NCI-H748 treated with DMSO at 0.1 percent for 48 hours (cell line): ENCODE data around the gene PRPF31.
"Not testable (repeated sequence)": the region's sequence is repeated elsewhere in the genome, so short reads cannot be mapped to it uniquely, and the experiment has no call there.

Experiments
- DNase-seq: peaks from one replicate; lab custom pipeline; 2025; lab: John Stamatoyannopoulos, UW

PRPF31 gene

GRCh38 chr19:54115109-54116063, at the start of gene PRPF31, which contains the start of gene TFPT:
Gene PRPF31 (plus strand): TSS chr19:54115754. CDS start chr19:54118279, 2,525 bp downstream.
Gene TFPT (minus strand): TSS chr19:54115657. CDS start chr19:54115269, 388 bp downstream.
- DNase-seq, result peak; percentile 99

- no peak for DNase-seq
Measured at GRCh38 chr19:54069470-54069869, 46.1 kb upstream of the PRPF31 start.

GRCh38 chr19:54073829-54074228, 41.7 kb upstream of the PRPF31 start:
- DNase-seq, result no peak

- no peak for DNase-seq
Measured at GRCh38 chr19:54074851-54075250, 40.7 kb upstream of the PRPF31 start.

GRCh38 chr19:54077334-54077733, 38.2 kb upstream of the PRPF31 start:
- DNase-seq, result no peak

- DNase-seq, result no peak
Measured at GRCh38 chr19:54081032-54081431, 34.5 kb upstream of the PRPF31 start, which contains the start of gene TARM1. Gene TARM1 (minus strand): TSS chr19:54081365. CDS start chr19:54081340, 25 bp downstream.

GRCh38 chr19:54084410-54084809, 31.1 kb upstream of the PRPF31 start:
- DNase-seq, result no peak

GRCh38 chr19:54094426-54095000, 21.0 kb upstream of the PRPF31 start:
- no peak for DNase-seq

GRCh38 chr19:54095136-54095858, 20.3 kb upstream of the PRPF31 start:
- no peak for DNase-seq

- DNase-seq, result peak; percentile 26
Measured at GRCh38 chr19:54095859-54096616, 19.5 kb upstream of the PRPF31 start.

GRCh38 chr19:54096617-54097106, 18.9 kb upstream of the PRPF31 start:
- DNase-seq, result peak; percentile 20

GRCh38 chr19:54099190-54099902, 16.2 kb upstream of the PRPF31 start:
- DNase-seq, result no peak

- DNase-seq, result not testable (repeated sequence)
Measured at GRCh38 chr19:54099903-54100255, 15.7 kb upstream of the PRPF31 start.

GRCh38 chr19:54100561-54100960, 15.0 kb upstream of the PRPF31 start, which contains the start of gene OSCAR:
Gene OSCAR (minus strand): TSS chr19:54100803. CDS start chr19:54100792, 11 bp downstream.
- DNase-seq, result no peak

GRCh38 chr19:54102421-54103169, 13.0 kb upstream of the PRPF31 start, which contains the start of gene NDUFA3:
Gene NDUFA3 (plus strand): TSS chr19:54102855. CDS start chr19:54102879, 24 bp downstream.
- peak; percentile 96 for DNase-seq

- DNase-seq, result no peak
Measured at GRCh38 chr19:54104998-54105715, 10.4 kb upstream of the PRPF31 start.

GRCh38 chr19:54105796-54106195, 9.8 kb upstream of the PRPF31 start:
- DNase-seq, result no peak

GRCh38 chr19:54106716-54107115, 8.8 kb upstream of the PRPF31 start:
- DNase-seq, result no peak

- DNase-seq, result no peak
Measured at GRCh38 chr19:54107876-54108490, 7.6 kb upstream of the PRPF31 start.
